CD4-positive, alpha-beta memory T cell (primary cell): ENCODE results near the gene DCDC2C. TPM values are rescaled to one million over a fixed set of nuclear protein-coding genes. Genes with fewer than 3 reads are reported as not detected.

Source experiments
- CTCF ChIA-PET: fragments of 350-600 bp; sonication (Branson Sonifier 250); formaldehyde crosslinking; loops from one replicate; lab custom pipeline; 2021; ENCODE audit warnings: inconsistent platforms; ENCODE audit not compliant: partially characterized antibody; lab: Charles Lee
- POLR2A ChIA-PET: fragments of 350-600 bp; sonication (Branson Sonifier 250); formaldehyde crosslinking; loops from one replicate; lab custom pipeline; 2021; ENCODE audit not compliant: partially characterized antibody; lab: Charles Lee
- DNase-seq, 5 donors: peaks; one replicate each; pipeline versions ENCODE4 v3.0.0 to v3.0.0-alpha.2; 2020 to 2022; ENCODE audit warnings: mixed read lengths in 1 of 5
- H3K27ac ChIP-seq: one replicate; pipeline ENCODE4 v1.7.0; 2013; ENCODE audit warnings: low read depth, low read length
- H3K27me3 ChIP-seq: 2 replicates; pipeline ENCODE4 v1.7.0; 2013; ENCODE audit warnings: mild to moderate bottlenecking, low read length, moderate library complexity; ENCODE audit not compliant: insufficient read depth
- H3K36me3 ChIP-seq: 2 replicates; pipeline ENCODE4 v1.7.0; 2013; ENCODE audit warnings: mild to moderate bottlenecking, low read length, moderate library complexity; ENCODE audit not compliant: insufficient read depth
- H3K4me1 ChIP-seq: 2 replicates; pipeline ENCODE4 v1.7.0; 2013; ENCODE audit warnings: mild to moderate bottlenecking, low read length, moderate library complexity; ENCODE audit not compliant: insufficient read depth
- H3K4me3 ChIP-seq, 2 donors: one replicate each; pipeline ENCODE4 v1.7.0; 2013; ENCODE audit warnings: low read length in 2 of 2, mild to moderate bottlenecking in 1 of 2
- H3K9me3 ChIP-seq, 2 donors: one replicate each; pipeline ENCODE4 v1.7.0; 2013; ENCODE audit warnings: low read length in 2 of 2, control low read depth in 1 of 2; ENCODE audit not compliant: control insufficient read depth in 1 of 2
- H3K27ac Mint-ChIP-seq, 7 donors: one replicate each; pipeline ENCODE4 v1.8.0; 2020 to 2021; ENCODE audit warnings: mixed read lengths in 7 of 7, mild to moderate bottlenecking in 6 of 7, inconsistent platforms in 3 of 7, moderate library complexity in 3 of 7
- H3K27me3 Mint-ChIP-seq, 2 donors: one replicate each; pipeline ENCODE4 v1.8.0; 2020 to 2021; ENCODE audit warnings: mixed read lengths in 2 of 2
- H3K36me3 Mint-ChIP-seq, 2 donors: one replicate each; pipeline ENCODE4 v1.8.0; 2020 to 2021; ENCODE audit warnings: mixed read lengths in 2 of 2, inconsistent platforms in 1 of 2, mild to moderate bottlenecking in 1 of 2
- H3K4me1 Mint-ChIP-seq, 4 donors: one replicate each; pipeline ENCODE4 v1.8.0; 2020 to 2021; ENCODE audit warnings: mixed read lengths in 4 of 4, mild to moderate bottlenecking in 1 of 4
- H3K4me3 Mint-ChIP-seq, 8 donors: one replicate each; pipeline ENCODE4 v1.8.0; 2020 to 2021; ENCODE audit warnings: mixed read lengths in 8 of 8, mild to moderate bottlenecking in 7 of 8, moderate library complexity in 6 of 8, inconsistent platforms in 3 of 8
- H3K9me3 Mint-ChIP-seq, 8 donors: one replicate each; pipeline ENCODE4 v1.8.0; 2020 to 2021; ENCODE audit warnings: mixed read lengths in 8 of 8, mild to moderate bottlenecking in 5 of 8, inconsistent platforms in 3 of 8, moderate library complexity in 1 of 8
- intact Hi-C: fragments of 100-400 bp; cut with micrococcal nuclease; formaldehyde crosslinking; loops from one replicate; pipeline ENCODE4 v1.15.1; 2023
- polyA plus RNA-seq, 2 donors: library from polyadenylated mRNA; unstranded; fragments of 300-500 nt; fragmentation: Illumina TruSeq; gene quantifications; one replicate each; pipeline ENCODE4 v1.2.3, GENCODE V29; 2021
- total RNA-seq, 2 experiments: library from RNA; stranded (reverse); gene quantifications; one replicate each; pipeline ENCODE4 v1.2.3, GENCODE V29; 2021

The DCDC2C gene
- total and polyA plus RNA-seq, 4 experiments from 2014 or later = not detected

DNA sequence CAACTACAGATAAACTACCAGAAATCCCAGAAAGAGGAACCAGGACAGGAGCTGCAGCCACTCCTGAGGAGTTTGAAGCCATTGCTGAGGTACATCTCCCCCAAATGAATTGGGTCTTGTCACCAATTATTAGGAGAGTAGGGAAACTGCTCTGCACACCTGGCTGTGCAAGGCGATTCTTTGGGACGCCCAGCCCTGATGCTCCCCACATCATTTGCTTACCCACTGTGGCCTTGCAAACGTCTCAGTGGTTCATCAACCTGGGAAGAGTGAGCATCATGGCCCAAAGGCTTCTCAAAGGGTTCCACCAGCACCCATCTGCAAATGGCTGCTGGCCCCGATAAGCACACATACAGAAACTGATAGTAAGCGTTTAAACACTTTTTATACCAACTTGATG lies 21.8 kb upstream of the DCDC2C start:
- ChIA-PET CTCF (no interaction called here), POLR2A (no interaction called here)
- Histone ChIP-seq H3K27me3 (no peaks in the 10 kb centered on the region), H3K36me3 (no peaks in the 10 kb centered on the region), H3K27ac (no peak overlapping the region), H3K4me3 (no peak overlapping the region), H3K4me1 (no peaks in the 10 kb centered on the region), H3K9me3 (no peaks in the 10 kb centered on the region)
- H3K27me3 Mint-ChIP-seq = peaks cover 6 to 7% of the 10 kb centered on the region in 2 donors
- peaks cover 0 to 3% (median 0%) of the 10 kb centered on the region in 8 donors for H3K9me3 Mint-ChIP-seq
- no peaks in the 10 kb centered on the region for H3K4me1 Mint-ChIP-seq
- no peaks in the 10 kb centered on the region for H3K36me3 Mint-ChIP-seq
- H3K27ac Mint-ChIP-seq = no peak overlapping the region
- intact Hi-C loops = no loop called here
- H3K4me3 Mint-ChIP-seq = no peak overlapping the region
- DNase-seq = no peak

DNA sequence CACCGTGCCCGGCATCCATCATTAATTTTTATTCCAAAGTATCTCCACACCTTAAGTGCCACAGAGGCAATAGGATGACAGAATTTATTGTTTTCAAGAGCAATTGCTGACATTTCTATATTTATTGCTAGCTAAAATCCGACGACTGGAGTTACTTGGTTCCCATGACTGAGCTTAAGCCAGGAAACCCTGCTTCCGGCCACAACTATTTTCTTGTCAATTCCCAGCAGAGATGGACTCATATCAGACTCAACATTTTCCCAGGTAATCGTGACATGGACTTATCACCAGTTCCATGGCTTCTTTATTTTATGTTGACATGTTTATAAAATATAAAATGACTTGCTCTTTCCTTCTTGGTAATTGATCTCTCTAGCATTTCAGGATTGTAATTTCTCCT lies 20.6 kb upstream of the DCDC2C start:
- H3K27ac ChIP-seq = no peak overlapping the region
- no peaks in the 10 kb centered on the region for H3K36me3 ChIP-seq
- Mint-ChIP-seq H3K27me3 (peaks cover 6% of the 10 kb centered on the region in 2 donors), H3K9me3 (peaks cover 0 to 3% (median 0%) of the 10 kb centered on the region in 8 donors), H3K4me3 (no peak overlapping the region), H3K4me1 (no peaks in the 10 kb centered on the region), H3K36me3 (no peaks in the 10 kb centered on the region), H3K27ac (no peak overlapping the region)
- ChIA-PET CTCF (no interaction called here), POLR2A (no interaction called here)
- no peak for DNase-seq
- no peaks in the 10 kb centered on the region for H3K4me1 ChIP-seq
- H3K9me3 ChIP-seq = no peaks in the 10 kb centered on the region
- no peak overlapping the region for H3K4me3 ChIP-seq
- no peaks in the 10 kb centered on the region for H3K27me3 ChIP-seq
- intact Hi-C loops = no loop called here

DNA sequence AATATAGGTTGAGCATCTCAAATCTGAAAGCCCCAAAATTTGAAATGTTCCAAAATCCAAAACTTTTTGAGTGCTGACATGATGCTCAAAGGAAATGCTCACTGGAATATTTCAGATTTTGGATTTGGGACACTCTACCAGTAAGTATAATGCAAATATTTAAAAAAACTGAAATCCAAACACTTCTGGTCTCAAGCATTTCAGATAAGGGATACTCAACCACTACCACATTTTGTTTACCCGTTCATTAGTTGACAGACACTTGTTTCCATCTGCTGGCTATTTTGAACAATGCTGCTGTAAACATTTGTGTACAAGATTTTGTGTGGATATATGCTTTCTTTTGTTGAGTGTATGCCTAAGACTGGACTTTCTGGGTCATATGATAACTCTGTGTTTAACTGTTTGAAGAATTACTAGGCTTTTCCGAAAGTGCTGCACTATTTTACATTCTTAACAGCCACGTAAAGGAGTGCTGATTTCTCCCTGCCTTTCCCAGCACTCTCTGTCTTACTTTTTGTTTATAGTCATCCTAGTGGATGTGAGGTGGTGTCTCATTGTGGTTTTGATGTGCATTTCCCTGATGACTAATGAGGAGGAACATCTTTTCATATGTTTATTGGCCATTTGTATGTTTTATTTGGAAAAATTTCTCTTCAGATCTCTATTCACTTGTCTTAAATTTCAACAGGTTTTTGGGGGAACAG lies 19.5 kb upstream of the DCDC2C start:
- ChIA-PET POLR2A (no interaction called here), CTCF (no interaction called here)
- Mint-ChIP-seq H3K27me3 (peaks cover 4 to 6% of the 10 kb centered on the region in 2 donors), H3K4me1 (no peaks in the 10 kb centered on the region), H3K27ac (no peak overlapping the region), H3K9me3 (peaks cover 0 to 4% (median 0%) of the 10 kb centered on the region in 8 donors), H3K4me3 (no peak overlapping the region), H3K36me3 (no peaks in the 10 kb centered on the region)
- H3K4me1 ChIP-seq = no peaks in the 10 kb centered on the region
- H3K36me3 ChIP-seq = no peaks in the 10 kb centered on the region
- no peak for DNase-seq
- no peaks in the 10 kb centered on the region for H3K9me3 ChIP-seq
- H3K4me3 ChIP-seq = no peak overlapping the region
- H3K27me3 ChIP-seq = no peaks in the 10 kb centered on the region
- intact Hi-C loops = no loop called here
- no peak overlapping the region for H3K27ac ChIP-seq

DNA sequence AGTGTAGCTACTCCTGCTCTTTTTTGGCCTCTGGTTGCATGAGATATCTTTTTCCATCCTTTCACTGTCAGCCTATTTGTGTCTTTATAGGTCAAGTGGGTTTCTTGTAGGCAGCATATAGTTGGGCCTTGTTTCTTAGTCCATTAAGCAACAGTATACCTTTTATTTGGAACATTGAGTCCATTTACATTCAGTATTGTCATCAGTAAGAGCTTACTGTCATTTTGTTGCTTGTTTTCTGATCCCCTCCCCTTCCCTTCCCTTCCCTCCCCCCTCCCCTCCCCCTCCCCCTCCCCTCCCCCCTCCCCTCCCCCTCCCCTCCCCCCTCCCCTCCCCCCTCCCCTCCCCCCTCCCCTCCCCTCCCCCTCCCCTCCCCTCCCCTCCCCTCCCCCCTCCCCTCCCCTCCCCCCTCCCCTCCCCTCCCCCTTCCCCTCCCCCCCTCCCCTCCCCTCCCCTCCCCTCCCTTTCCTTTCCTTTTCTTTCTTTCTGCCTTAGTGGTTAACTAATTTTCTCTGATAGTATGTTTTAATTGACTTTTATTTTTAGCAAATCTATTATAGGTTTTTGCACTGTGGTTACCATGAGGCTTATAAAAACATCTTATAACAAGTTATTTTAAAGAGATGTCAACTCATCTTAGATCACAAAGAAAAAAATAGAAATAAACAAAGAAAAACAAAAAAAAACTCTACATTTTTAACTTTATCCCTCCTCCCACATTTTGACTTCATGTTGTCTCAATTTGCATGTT lies 13.2 kb upstream of the DCDC2C start:
- Mint-ChIP-seq H3K36me3 (no peaks in the 10 kb centered on the region), H3K9me3 (peaks cover 0 to 33% (median 16%) of the 10 kb centered on the region in 8 donors), H3K4me1 (no peaks in the 10 kb centered on the region), H3K27ac (no peak overlapping the region), H3K27me3 (peaks cover 12 to 15% of the 10 kb centered on the region in 2 donors), H3K4me3 (no peak overlapping the region)
- no peak overlapping the region for H3K27ac ChIP-seq
- CTCF ChIA-PET = no interaction called here
- no peaks in the 10 kb centered on the region for H3K4me1 ChIP-seq
- no peaks in the 10 kb centered on the region for H3K9me3 ChIP-seq
- no peak for DNase-seq
- no peak overlapping the region for H3K4me3 ChIP-seq
- intact Hi-C loops = no loop called here
- no peaks in the 10 kb centered on the region for H3K36me3 ChIP-seq
- POLR2A ChIA-PET = no interaction called here
- H3K27me3 ChIP-seq = no peaks in the 10 kb centered on the region

DNA sequence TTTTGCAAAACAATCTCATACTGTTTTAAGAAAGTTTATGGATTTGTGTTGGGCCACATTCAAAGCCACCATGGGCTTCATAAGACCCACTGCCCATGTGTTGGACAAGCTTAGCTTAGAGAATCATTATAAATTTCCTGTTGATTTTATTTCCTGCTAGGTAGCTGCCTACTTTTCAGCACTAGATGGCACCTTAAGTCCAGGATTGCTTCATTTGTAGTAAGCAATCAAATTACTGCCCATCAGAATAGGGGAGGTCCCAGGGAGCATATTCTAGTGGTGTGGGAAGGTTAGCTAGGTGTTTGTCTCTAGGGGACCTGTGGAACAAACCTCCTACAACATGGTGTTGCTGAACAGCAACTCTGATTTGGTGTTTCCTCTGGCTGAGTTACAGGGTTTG lies 11.0 kb upstream of the DCDC2C start:
- H3K27me3 Mint-ChIP-seq = peaks cover 12 to 17% of the 10 kb centered on the region in 2 donors
- H3K9me3 ChIP-seq = no peaks in the 10 kb centered on the region
- peaks cover 0 to 33% (median 16%) of the 10 kb centered on the region in 8 donors for H3K9me3 Mint-ChIP-seq
- H3K36me3 ChIP-seq = no peaks in the 10 kb centered on the region
- ChIA-PET POLR2A (no interaction called here), CTCF (no interaction called here)
- no peaks in the 10 kb centered on the region for H3K4me1 Mint-ChIP-seq
- no peaks in the 10 kb centered on the region for H3K27me3 ChIP-seq
- intact Hi-C loops = no loop called here
- no peak overlapping the region for H3K4me3 ChIP-seq
- H3K27ac Mint-ChIP-seq = no peak overlapping the region
- DNase-seq = no peak
- no peaks in the 10 kb centered on the region for H3K4me1 ChIP-seq
- H3K36me3 Mint-ChIP-seq = no peaks in the 10 kb centered on the region
- H3K27ac ChIP-seq = no peak overlapping the region
- H3K4me3 Mint-ChIP-seq = no peak overlapping the region

DNA sequence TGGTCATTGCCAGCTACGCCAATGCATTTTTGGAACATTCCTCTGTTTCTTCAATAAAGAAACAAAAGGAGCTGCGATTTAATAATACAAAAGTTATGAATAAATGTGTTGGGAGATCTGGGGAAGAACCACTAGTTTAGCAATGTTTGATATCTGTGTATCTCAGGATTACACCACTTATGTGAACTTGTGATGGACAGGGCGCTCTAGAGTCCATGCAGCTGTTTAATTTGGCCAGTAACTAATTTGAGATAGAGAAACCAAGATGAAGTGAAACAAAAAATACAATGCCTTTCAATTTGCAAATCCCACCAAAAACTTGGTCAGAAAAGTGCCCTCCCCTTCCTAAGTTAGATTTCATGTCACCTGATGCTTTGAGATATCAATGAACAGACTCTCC lies 6.8 kb upstream of the DCDC2C start:
- Histone ChIP-seq H3K27me3 (no peaks in the 10 kb centered on the region), H3K36me3 (no peaks in the 10 kb centered on the region), H3K9me3 (no peaks in the 10 kb centered on the region), H3K27ac (no peak overlapping the region), H3K4me3 (no peak overlapping the region), H3K4me1 (no peaks in the 10 kb centered on the region)
- H3K9me3 Mint-ChIP-seq = peaks cover 0 to 16% (median 4%) of the 10 kb centered on the region in 8 donors
- DNase-seq = no peak
- peaks cover 0 to 3% of the 10 kb centered on the region in 2 donors for H3K36me3 Mint-ChIP-seq
- intact Hi-C loops = no loop called here
- ChIA-PET POLR2A (no interaction called here), CTCF (no interaction called here)
- no peak overlapping the region for H3K27ac Mint-ChIP-seq
- H3K4me3 Mint-ChIP-seq = no peak overlapping the region
- no peaks in the 10 kb centered on the region for H3K4me1 Mint-ChIP-seq
- H3K27me3 Mint-ChIP-seq = peaks cover 21 to 32% of the 10 kb centered on the region in 2 donors

DNA sequence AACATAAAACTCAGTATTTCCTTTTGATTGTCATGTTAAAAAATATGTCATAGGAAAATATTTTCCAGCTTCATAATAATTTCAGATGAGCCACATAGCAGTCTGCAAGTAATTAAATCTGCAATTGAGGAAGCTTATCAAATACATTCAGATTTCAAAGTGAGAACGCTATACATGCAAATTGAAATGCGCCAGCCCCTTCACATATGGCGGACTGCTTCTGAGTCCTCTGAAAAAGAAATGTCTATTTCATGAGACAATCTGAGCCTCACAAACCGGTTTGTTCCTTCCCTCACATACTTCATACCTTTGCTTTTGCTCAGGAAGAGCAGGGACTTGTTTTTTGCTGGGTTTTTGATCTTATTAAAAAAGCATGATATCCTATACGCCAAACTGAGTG lies 2.3 kb upstream of the DCDC2C start:
- H3K27me3 ChIP-seq = no peaks in the 10 kb centered on the region
- no peaks in the 10 kb centered on the region for H3K4me1 ChIP-seq
- ChIA-PET POLR2A (no interaction called here), CTCF (no interaction called here)
- H3K9me3 ChIP-seq = no peaks in the 10 kb centered on the region
- peaks cover 0 to 2% (median under 1%) of the 10 kb centered on the region in 4 donors for H3K4me1 Mint-ChIP-seq
- no peak overlapping the region for H3K4me3 Mint-ChIP-seq
- H3K36me3 Mint-ChIP-seq = peaks cover 0 to 7% of the 10 kb centered on the region in 2 donors
- H3K27ac ChIP-seq = no peak overlapping the region
- intact Hi-C loops = no loop called here
- H3K4me3 ChIP-seq = no peak overlapping the region
- H3K36me3 ChIP-seq = no peaks in the 10 kb centered on the region
- peaks cover 26 to 40% of the 10 kb centered on the region in 2 donors for H3K27me3 Mint-ChIP-seq
- H3K27ac Mint-ChIP-seq = no peak overlapping the region
- H3K9me3 Mint-ChIP-seq = peaks cover 0 to 7% (median 0%) of the 10 kb centered on the region in 8 donors
- no peak for DNase-seq
